GM03348 (cell line): ENCODE measurements around the gene APOBEC3C.
A peak's percentile ranks its signal among the peaks of the same experiment; 100 is the strongest.
"Not testable (repeated sequence)": the region's sequence is repeated elsewhere in the genome, so short reads cannot be mapped to it uniquely, and the experiment has no call there.

ENCODE experiments used
- DNase-seq: peaks from one replicate; pipeline ENCODE4 v3.0.0; 2012; ENCODE audit warnings: low spot score

Gene APOBEC3C

GRCh38 chr22:39020021-39020651, 6.1 kb downstream of the APOBEC3C start:
- DNase-seq, result not testable (repeated sequence)

GRCh38 chr22:39021552-39022250, 7.6 kb downstream of the APOBEC3C start:
- DNase-seq, result peak; percentile 26

DNA sequence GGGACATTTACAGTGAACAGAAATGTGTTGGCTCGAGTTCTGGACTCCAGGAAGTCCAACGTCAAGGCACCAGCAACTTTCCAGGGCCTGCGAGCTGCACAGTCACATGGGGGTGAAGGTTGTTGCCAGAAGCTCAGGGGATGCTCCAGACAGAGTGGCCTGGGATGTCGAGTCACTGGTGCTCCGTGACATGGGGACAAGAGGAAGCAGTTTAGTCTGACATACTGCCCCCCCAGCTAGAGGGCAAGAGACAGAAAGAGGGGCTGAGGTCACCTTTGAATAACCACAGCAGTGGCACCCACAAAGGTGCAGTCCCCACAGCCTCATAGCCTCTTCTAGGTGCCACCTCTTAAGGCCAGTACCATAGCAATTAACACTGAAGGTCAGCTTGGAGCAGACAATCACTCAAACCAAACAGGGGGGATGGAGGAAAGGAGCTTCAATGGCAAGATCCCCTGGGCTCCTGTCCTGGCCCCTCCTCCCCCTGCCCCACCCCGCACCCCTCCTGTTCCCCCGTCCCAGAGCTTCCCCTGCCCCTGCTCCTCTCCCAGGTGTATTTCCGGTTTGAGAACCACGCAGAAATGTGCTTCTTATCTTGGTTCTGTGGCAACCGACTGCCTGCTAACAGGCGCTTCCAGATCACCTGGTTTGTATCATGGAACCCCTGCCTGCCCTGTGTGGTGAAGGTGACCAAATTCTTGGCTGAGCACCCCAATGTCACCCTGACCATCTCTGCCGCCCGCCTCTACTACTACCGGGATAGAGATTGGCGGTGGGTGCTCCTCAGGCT, 10.7 kb downstream of the APOBEC3C start:
- DNase-seq, result no peak

DNA sequence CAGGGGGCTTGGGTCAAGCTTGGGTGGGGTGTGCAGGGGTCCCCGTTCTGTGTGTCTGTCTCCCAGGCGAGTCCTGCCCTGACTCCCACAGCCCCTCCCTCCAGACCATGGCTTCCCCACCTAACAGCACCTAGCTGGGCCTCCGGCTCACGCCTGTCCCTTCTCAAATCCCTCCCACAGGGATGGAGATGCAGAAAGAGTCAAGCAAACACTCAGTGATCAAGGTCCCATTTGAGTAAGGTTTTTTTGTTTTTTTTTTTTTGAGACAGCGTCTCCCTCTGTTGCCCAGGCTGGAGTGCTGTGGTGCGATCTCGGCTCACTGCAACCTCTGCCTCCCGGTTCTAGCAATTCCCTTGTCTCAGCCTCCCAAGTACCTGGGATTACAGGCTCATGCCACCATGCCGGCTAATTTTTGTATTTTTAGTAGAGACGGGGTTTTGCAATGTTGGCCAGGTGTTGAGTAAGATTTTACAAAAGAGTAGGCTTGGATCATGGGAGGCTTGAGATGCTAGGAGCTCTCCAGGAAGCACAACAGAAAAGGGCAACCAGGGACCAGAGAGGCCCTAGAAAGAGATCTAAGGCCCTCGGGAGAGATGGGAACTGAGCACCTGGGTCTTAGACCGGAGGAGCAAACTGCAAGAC, 12.6 kb downstream of the APOBEC3C start:
- DNase-seq, result no peak

DNA sequence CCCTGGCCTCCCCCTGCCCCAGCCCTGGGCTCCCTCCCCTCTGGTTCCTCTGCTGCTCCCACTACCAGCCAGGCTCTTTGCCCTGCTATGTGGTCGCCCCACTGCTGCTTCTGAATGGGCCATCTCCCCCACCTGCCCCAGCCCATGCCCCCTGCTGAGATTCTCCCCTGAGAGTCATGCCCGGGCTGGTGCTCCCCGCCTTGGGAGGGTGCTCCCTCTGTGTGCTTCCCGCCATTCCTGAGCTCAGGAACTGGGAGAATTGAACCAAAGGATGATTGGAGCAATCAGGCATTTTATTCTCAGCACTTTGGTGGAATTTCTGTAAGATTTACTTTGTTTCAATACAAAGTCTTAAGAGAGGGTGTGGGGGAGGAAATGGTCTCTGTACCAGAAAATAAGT, 13.7 kb downstream of the APOBEC3C start:
- DNase-seq, result no peak

DNA sequence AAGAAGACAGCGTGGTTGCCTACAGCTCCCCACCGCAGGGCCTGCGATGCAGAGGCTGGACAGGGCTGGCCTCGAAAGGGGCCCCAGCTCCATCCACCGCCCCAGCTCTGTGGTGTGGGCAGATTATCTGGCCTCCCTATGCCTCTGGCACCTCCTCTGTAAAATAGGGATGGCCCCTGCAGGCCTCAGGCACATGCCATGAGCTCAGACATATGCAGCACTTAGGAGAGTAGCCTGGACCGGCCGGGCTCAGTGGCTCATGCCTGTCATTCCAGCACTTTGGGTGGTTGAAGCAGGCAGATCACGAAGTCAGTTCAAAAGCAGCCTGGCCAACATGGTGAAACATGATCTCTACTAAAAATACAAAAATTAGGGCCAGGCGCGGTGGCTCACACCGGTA, 14.2 kb downstream of the APOBEC3C start:
- DNase-seq, result no peak

DNA sequence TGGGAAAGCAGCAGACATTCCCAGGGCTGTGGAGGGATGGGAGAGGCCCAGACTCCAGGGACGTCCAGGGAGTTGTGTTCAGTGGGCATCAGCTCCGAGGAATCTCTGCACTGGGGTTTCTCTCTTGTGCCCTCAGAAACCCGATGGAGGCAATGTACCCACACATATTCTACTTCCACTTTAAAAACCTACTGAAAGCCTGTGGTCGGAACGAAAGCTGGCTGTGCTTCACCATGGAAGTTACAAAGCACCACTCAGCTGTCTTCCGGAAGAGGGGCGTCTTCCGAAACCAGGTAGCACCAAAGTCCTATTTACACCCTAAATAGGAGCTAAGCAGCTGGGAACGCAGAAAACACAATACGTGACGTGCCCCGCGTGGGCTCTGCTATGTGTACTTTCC, 15.2 kb downstream of the APOBEC3C start:
- no peak for DNase-seq

DNA sequence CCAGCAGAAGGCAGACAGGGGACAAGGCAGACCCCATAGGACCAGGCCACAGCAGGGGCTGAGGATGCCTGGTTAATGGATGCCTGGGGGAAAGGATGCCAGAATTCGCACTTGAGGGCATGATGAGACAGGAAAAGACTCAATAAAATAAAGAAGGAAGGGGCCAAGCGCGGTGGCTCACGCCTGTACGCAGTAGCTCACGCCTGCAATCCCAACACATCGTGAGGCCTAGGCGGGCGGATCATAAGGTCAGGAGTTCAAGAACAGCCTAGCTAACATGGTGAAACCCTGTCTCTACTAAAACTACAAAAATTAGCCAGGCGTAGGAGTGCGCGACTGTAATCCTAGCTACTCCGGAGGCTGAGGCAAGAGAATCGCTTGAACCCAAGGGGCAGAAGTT, 16.6 kb downstream of the APOBEC3C start:
- DNase-seq, result no peak

DNA sequence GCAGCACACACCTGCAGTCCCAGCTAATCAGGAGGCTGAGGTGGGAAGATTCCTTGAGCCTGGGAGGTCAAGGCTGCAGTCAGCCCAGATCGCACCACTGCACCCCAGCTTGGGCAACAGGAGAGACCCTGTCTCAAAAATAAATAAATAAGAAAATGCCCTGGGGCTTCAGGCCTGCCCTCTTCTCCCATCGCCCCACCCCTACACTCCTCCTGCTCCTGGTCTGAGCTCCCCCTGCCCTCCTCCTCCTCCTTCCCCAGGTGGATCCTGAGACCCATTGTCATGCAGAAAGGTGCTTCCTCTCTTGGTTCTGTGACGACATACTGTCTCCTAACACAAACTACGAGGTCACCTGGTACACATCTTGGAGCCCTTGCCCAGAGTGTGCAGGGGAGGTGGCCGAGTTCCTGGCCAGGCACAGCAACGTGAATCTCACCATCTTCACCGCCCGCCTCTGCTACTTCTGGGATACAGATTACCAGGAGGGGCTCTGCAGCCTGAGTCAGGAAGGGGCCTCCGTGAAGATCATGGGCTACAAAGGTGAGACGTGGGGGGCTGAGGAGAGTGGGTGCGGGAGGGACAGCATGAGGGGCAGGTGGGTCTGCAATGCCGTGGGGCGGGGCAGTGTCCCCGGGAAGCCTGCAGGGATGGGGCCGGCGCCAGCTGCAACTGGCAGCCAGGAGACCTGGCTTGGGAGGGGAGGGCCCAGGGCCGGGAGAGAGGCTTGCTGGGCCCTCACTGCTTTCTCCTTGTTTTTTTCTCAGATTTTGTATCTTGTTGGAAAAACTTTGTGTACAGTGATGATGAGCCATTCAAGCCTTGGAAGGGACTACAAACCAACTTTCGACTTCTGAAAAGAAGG, 17.6 kb downstream of the APOBEC3C start:
- not testable (repeated sequence) for DNase-seq

- not testable (repeated sequence) for DNase-seq
These were observed 23.0 kb downstream of the APOBEC3C start for GRCh38 chr22:39037071-39037470.

DNA sequence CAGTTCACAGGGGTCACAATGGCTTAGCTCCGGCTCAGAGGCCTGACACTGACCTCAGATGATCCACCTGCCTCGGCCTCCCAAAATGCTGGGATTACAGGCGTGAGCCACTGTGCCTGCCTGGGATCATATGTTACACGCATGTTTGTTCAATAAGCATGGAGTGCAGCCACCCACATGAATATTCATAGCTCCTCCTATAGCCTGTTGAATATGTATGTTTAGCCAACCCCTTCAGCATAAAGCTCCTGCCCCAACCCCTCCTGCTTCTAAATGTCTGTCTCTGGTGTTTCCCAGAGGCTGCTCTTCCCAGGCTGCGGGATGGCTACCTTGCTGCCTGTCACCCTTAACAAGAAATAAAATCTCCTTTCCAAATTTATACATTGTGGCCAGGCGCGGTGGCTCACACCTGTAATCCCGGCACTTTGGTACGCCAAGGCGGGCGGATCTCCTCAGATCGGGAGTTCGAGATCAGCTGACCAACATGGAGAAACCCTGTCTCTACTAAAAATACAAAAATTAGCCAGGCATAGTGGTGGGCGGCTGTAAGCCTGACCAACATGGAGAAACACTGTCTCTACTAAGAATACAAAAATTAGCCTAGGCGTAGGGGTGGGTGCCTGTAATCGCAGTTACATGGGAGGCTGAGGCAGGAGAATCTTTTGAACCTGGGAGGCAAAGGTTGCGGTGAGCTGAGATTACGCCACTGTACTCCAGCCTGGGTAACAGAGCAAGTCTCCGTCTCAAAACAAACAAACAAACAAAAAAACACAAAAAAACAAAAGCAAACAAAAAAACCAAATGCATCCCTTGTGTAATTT, 25.5 kb downstream of the APOBEC3C start:
- no peak for DNase-seq

DNA sequence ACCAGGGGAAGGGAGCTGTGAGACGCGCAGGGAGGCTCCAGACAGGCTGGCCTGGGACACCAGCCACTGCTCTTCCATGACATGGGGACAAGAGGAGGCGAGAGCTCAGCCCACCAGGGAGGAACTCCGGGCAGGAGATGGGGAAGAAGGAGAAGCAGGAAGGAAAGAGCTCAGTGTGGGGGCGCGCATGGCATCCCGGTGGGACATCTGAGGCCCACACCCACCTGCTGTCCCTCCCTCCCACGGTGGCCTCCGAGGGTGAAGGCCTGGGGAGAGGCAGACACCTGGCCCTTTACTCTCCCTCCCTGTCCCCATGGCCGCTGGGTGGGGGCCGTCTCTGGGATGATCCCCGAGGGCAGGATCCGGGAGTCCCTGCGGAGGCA, 26.1 kb downstream of the APOBEC3C start:
- not testable (repeated sequence) for DNase-seq

DNA sequence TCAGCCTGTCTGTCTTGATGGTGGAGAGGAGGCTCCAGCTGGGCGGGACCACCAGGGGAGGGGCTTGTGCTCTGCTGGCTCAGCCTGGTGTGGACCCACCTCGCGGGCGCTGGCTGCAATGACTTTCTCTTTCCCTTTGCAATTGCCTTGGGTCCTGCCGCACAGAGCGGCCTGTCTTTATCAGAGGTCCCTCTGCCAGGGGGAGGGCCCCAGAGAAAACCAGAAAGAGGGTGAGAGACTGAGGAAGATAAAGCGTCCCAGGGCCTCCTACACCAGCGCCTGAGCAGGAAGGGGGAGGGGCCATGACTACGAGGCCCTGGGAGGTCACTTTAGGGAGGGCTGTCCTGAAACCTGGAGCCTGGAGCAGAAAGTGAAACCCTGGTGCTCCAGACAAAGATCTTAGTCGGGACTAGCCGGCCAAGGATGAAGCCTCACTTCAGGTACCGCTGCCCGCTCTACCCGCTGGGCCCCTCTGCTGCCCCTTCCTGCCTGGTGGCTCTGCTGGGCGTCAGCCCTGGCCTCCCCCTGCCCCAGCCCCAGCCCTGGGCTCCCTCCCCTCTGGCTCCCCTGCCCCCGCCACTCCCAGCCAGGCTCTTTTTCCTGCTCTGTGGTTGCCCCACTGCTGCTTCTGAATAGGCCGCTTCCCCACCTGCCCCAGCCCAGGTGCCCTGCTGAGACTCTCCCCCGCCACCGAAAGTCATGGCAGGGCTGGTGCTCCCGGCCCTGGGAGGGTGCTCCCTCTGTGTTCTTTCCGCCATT, 26.7 kb downstream of the APOBEC3C start, which contains the start of gene APOBEC3F:
TSS of gene APOBEC3F (plus strand) at position 327 of the 759 bp plus-strand sequence. CDS start at position 424, 97 bp downstream.
- peak; percentile 36 for DNase-seq

GRCh38 chr22:39041908-39042307, 27.9 kb downstream of the APOBEC3C start:
- no peak for DNase-seq

DNA sequence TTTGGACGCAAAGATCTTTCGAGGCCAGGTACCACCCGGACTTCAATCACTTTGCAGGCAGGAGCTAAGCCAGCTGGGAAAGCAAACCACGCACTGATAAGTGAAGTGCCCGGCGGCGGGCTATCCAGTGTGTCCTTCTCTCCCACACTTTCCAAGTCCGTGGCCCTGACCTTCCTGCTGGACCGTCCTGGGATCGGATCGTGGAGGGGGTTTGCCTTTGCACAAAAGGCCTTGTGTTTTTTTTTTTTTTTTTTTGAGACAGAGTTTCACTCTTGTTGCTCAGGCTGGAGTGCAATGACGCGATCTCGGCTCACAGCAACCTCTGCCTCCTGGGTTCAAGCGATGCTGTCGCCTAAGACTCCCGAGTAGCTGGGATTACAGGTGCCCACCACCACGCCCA, 29.0 kb downstream of the APOBEC3C start:
- DNase-seq, result not testable (repeated sequence)

GRCh38 chr22:39045136-39045535, 31.1 kb downstream of the APOBEC3C start:
- DNase-seq, result not testable (repeated sequence)

DNA sequence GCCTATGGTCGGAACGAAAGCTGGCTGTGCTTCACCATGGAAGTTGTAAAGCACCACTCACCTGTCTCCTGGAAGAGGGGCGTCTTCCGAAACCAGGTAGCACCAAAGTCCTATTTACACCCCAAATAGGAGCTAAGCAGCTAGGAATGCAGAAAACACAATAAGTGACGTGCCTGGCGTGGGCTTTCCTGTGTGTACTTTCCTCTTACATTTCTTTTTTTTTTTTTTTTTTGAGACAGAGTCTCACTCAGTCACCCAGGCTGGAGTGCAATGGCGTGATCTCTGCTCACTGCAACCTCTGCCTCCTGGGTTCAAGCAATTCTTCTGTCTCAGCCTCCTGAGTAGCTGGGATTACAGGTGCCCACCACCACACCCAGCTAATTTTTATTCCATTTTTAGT, 35.4 kb downstream of the APOBEC3C start:
- not testable (repeated sequence) for DNase-seq

GRCh38 chr22:39051844-39052495, 37.9 kb downstream of the APOBEC3C start:
- not testable (repeated sequence) for DNase-seq

GRCh38 chr22:39055658-39056057, 41.6 kb downstream of the APOBEC3C start:
- no peak for DNase-seq
